NCI-H1105 (cell line): ENCODE results near the gene KCTD18.
A peak's percentile ranks its signal among the peaks of the same experiment; 100 is the strongest.

Experiments used
- DNase-seq: peaks from one replicate; lab custom pipeline; 2025; lab: John Stamatoyannopoulos, UW

Gene KCTD18

DNA sequence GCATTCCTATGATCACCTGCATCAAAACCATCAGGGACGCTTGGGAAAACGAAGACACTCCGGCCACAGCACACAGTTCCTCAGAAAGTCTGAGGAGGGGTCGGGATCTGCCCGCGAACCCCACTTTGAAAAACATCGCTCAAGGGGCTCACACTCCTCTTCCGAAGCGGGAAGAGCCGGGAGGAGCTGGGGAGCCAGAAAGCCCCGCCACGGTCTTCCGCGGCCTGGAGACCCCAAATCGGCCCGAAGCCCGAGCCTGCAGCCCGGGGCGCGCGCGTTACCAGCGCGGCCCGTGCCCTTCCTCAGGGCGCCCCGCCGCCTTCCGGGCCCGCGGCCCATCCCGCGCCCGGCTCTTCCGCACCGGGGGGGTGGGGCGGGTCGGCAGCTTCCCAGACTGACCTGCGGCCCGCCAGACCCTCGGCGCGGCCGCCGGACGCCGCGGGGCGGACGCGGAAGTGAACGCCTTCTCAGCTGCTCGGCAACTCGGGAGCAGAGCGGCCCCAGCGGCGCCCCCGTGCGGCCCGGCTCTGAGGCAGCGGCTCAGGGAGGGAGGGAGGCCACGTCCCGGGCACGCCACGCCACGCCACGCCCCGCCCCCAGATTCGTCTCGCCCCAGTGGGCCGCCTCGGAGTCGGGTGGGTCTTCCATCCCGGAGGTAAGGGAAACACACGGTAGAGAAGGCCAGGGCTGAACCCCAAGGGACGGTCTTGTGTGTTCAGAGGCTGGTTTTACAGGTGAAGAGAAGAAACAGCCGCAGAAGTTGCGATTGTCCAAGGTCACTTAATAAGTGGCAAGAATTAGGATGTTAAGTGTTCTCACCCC is at the start of gene KCTD18:
Gene KCTD18 (minus strand): TSS at position 457 of the 822 bp plus-strand sequence. CDS start 3,052 bp downstream, outside the sequence.
- DNase-seq: peak; percentile 67

DNA sequence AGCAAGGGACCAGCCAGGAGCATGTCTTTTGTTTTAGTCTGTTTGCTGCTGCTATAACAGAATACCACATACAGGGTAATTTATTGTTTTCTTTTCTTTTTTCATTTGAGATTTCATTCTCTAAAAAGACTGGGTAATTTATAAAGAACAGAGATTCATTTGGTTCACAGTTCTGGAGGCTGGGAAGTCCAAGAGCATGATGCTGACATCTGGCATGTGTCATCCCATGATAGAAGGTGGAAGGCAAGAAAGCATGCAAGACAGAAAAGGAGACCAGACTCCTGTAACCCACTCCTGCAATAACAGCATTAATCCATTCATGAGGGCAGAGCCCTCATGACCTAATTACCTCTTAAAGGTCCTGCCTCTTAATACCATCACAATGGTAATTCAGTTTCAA is 30.9 kb upstream of the KCTD18 start:
- no peak for DNase-seq

DNA sequence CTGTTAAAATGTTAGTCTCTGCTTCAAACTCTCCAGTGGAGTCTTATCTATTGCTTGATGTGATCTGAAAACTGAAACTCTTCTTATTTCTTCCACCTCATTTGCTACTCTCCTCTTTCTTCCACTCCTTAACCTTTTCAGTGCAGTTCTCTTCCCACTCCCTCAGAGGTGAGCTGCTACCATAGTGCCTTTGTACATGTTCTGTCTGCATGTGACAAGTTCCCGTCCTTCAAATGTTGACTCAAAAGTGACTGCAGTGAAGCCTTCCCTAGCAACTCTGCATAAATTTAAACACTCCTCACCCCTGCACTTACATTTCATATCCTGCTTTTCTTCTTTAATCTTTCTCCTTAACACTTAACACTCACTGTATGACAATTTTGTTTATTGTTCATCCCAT is 28.3 kb upstream of the KCTD18 start:
- DNase-seq: no peak

DNA sequence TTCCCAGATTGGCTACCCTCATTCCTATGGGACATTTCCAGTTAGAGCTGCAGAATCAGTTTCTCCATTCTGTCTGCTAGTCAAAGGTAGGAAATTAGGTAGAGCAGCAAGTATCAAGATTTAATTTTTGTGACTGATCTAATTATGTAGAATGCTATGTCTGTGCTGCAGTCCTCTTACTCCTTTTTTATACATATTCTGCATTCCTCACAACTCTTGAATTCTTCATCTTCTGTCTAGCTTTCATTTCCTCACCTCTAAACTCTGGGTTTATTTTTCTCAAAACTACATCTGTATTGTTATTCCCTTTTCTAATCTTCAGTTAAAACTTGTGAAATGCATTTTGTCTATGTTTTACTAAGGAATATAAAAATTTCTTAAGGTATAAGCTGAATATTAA is 24.7 kb upstream of the KCTD18 start:
- DNase-seq: no peak

DNA sequence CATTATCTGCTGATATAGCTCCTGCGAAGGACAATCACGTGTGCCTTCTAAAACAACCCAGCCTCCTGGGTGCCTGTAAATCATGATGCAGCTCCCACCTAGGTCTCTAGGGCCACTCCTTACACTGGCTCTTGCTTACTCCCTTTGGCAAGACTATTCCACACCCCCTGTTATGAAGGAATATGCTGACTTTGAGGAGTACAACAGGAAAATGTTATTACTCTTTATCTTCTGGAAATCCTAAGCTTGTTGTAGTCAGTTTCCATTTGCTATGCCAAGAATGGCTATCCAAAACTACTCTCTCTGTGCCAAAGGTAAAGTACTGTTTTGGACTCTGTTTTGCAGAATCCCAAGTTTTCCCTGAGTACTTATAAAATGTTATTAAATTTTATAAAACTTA is 23.9 kb upstream of the KCTD18 start:
- DNase-seq: no peak

DNA sequence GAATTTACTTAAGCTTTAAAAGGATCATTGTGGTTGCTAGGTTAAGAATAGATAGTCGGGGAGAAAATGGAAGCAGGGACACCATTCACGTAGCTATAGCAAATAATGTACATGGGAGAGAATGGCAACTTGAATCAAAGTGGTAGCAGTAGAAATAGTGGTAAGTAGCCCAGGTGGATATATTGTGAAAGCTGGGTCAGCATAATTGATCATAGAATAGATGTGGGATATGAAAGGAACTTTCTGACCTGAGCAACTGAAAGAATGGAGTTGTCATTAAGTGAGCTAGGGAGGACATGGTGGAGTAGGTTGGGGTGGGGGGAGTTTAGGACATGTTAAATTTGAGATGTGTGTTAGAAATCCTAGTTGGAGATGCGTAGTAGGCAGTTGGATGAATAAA is 18.4 kb upstream of the KCTD18 start:
- no peak for DNase-seq

DNA sequence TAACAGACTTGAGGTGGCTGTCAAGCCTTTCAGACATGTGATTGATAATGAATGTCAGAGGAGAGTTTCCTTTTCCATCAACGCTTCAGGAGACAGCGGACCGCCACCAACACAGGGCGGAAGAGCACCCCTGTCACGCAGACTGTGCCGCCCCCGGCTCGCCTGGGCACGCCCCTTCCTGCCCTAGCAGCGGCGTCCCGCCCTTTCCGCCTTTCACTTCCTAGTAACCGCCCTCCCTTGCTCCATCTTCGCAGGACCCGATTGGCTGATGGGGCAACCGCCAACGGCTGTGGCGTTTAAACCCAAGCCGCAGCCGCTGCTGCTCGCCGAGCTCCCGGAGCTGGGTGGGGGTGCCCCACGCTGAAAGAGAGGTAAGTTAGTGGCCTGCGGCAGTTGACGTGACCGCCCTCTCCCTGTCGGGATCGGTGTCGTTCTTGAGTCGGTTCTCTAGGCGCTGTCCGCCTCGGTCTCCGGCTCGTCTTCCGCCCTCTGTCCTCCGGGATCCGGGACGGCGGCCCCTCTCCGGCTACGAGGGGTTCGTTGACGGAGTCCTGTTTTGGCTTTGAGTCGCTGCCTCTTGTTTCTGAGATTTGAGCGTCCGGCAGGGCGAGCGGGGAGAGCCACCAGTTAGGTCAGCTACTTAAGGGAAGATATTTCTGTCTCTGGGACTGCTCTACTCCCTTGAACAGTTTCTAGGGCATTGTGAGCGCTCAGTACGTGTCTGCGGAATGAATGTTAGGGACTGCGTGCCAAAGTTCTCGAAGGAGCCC is 16.2 kb upstream of the KCTD18 start, which contains the start of gene SGO2:
Gene SGO2 (plus strand): TSS at position 326 of the 770 bp plus-strand sequence. CDS start 6,769 bp downstream, outside the sequence.
- DNase-seq: peak; percentile 88

DNA sequence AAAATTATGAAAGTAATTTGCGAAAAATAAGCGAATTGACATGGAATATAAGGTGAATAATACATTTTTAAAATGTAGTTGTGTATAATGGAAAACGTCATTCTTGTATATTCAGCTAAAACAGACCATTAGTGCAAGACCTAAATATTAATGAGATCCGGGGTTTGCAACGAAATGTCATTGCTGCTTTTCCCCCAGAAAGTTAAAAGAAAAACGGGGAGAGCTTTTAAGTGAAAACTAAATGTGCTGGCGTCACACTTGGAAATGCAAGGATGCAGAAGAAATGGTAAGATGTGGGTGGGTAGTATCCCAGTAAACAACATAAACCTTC is 15.6 kb upstream of the KCTD18 start:
- no peak for DNase-seq

DNA sequence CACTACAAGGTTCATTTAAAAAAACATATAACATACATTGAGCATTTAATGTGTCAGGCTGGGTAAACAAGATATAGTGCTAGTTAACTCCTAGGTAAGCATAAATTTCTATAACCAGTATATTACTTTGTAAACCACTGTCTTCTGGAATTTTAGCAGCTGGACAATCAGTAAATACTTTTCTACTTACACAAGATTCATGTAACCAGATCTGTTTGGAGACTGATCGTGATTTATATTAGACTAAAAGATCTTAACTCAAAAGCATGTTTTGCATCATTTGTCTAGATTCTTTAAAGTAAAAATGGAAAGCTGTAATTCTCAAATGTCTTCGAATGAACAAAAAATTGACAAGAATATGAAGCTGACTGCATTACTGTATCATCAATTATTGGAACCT is 15.2 kb upstream of the KCTD18 start:
- DNase-seq: no peak

DNA sequence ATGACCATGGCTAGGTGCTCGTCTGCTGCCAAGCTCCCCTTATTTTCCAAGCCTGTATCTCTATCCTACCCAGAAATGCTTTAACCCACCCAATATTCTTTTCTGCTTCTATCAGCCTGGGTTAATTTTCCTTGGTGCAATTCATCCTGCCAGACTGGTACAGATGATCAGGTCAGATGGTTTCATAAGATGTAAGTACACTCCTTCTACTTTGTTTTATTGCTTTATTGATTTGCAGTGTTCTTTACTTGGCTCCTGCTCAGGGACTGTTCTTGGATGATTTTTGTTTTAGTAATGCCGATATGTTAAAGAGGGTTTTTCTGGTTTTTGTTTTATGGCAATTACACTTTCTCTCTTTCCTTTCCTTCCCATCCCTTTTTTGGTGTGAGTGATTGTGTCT is 13.7 kb upstream of the KCTD18 start:
- DNase-seq: no peak

DNA sequence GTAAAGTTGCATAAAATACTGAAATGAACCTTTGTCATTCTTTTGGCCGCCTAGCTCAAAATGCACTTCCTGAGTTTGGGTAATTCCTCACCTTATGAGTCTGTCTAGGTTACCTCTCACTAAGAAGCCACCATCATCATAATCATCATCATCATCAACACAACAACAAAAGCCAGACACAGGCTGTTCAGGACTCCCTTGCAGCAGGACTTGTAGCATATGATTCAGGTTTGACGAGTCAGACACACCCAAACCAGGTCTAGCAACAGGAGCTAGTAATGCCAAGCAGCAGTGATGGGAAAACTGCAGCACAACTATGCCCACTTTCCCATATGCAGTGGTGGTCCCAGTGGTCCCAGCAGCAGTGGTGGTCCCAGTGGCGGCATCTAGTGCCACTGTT is 13.3 kb upstream of the KCTD18 start:
- DNase-seq: no peak

DNA sequence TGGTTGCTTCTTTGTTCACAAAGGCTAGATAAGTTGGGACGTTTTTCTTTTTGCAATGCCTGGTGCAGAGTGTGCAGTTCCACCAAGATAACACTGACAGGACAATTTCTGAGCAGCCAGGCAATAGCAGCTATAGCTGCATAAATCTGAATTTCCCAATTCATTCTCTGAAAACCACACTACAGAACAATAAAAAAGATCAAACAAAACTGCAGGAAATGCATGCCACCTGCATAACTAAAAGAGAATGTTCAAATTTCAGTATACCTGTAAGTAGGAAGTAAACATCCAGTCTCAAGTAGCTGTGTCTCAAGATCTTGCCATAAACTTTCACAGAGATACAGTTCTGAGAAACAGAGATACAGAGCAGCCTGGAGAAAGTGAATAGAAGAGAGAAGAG is 5.3 kb upstream of the KCTD18 start:
- no peak for DNase-seq

DNA sequence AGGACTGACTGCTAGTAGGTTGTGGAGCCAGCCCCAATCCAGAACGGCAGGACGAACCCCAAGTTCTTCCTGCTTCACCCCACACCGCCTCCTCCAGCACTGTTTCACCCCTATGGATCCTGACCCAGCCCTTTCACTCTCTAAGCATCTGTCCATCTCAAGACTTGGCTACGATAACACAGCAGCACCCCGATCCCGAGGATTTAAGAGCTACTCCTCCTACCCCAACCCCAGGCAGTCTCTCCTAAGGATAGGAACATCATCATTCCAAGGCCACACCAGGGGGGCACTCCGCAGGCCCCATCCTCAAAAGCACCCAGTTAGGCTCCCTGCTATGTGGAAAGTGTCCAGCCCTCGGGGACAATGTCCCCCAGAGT is 645 bp downstream of the KCTD18 start:
- DNase-seq: no peak

DNA sequence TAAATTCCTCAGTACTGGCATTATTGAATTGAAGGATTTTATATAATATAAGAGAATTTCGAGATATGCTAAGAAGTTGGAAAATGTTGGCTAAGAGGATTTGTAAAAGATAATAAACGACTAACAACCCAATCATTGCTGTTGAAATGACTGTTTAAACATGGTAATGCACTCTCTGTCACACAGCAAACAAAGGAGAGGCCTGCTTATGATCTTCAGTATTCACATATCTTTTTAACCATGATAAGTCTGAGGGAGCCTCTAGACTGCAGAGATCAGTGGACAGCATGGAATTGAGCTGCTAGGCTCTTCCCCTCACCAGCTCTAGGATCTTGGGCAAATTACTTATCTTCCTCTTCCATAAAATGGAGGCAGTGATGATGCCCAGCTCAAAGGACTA is 2.7 kb downstream of the KCTD18 start:
- DNase-seq: no peak

DNA sequence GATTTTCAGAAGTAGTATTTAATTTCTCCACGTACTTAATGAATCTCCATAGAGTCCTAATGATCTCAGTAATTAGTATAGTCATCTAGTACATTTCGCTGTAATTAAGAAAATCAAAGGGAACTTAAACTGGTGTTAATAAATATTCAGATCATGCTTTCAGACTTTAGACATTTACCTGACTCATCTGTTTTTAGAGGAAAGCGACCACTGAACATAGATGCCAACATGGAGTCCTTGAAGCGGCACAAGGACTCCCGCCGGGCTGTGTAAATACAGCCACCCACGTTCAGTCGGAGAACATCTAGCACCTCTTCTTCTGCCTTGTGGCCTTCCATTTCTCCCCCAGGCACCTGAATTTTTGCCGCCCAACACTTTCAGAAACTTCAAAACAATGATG is 3.2 kb downstream of the KCTD18 start:
- no peak for DNase-seq

DNA sequence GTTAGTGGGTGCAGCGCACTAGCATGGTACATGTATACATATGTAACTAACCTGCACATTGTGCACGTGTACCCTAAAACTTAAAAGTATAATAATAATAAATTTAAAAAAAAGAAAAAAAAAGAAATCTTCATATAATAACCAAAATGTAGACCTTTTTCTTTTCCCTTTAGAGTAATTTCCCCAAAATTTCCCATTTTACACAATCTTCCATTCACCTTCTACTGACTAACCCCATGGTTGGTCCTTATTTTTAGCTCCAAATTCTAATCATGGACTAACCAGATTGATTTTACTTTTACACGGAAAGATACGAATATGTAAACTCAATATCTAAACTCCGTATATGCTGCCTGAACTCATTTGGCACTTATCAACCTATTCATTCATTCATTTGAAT is 7.7 kb downstream of the KCTD18 start:
- DNase-seq: no peak

DNA sequence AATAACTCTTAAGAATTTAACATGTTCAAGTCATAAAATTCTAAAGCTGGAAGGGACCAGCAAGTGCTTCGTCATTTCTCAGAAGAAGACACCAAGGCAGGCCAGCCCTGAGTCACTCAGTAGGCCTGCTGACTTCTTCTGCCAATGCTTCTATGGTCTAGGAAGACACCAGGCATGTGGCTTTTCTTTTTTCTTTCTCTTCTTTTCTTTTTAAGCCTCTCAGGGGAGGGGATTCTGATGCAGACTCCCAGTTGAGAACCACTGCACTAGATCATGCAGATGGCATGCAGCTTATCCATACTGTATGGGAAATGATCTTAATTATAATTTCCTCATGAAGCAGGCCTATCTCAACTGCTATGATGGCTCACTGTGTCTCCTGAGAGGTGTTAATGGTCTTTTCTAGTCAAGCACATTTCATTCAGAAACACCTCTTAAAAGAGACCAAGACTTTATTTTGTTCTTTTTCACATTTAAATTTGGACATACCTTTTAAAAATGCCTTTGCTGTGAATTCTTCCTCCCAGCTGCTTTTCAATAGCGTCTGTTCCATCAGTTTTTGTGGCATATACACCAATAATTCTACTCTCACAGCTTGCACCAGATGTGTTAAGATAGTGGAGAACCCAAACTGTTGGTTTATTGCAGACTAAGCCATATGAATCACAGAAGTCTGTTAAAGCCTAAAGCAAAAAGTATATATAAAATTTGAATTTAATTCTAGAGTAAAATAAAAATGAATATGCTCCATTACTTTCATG is 11.3 kb downstream of the KCTD18 start:
- no peak for DNase-seq

DNA sequence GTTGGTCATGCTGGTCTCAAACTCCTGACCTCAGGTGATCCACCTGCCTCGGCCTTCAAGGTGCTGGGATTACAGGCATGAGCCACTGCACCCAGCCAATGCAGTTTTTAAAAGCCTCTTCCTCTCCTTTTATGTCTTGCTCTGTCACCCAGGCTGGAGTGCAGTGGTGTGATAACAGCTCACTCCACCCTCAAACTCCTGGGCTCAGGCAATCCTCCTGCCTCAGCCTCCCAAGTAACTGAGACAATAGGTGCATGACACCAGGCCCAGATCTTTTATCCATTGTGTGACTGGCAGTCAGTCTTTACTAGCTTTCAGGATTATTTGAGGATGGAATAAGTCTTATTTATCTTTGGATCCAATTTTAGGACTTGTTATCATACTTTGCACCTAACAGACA is 13.2 kb downstream of the KCTD18 start:
- no peak for DNase-seq

DNA sequence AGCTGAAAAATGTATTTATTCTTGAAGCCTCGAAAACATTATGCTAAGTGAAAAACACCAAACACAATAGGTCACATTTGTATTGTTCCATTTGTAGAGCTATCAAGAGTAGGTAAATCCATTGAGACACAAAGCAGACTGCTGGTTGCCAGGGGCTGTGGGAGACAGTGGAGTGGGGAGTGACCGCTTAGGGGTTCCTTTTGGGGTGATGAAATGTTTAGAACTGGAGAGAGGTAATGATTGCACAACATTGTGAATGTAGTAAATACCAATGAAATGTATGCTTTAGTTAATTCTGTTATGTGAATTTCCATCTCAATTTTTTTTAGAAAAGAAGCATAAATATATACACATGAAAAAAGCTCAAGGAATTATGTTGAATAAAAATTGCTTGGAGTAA is 15.8 kb downstream of the KCTD18 start:
- no peak for DNase-seq

DNA sequence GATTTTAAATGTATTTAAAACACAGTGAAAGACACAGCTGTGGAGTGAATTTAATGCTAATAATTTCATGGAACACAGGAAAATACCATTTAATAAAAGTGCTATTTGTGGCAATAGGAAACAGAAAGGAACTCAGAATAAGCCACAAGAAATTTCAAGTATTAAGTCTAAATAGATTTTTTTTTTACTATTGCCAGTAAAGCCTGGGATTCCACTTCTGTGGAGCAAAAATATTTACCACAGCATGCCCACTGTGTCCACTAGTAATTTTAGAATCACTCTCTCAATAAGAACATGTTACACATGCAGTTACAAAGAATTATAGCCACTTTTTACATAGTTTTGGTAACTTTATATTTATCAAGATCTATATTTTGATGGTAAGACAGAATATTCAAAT is 17.2 kb downstream of the KCTD18 start:
- DNase-seq: no peak

DNA sequence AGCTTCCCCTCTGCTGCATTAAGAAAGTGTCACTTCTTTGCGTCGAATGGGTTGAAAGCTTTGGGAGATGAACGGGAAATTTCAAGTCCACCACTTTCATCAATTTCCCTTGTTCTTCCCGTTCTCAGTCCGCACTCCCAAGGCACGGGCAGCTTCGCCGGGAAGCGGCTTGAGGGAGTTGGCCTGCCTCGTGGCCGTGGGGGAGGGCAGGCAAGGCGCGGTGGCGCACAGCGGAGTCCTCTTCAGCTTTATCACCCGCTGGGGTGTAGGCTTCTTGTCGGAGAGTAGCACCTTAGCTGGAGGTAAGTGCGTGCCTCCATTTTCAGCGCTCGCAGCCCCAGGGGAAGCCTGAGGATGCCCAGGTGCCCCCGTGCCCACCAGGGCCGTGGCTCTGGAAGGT is 19.9 kb downstream of the KCTD18 start:
- DNase-seq: no peak

DNA sequence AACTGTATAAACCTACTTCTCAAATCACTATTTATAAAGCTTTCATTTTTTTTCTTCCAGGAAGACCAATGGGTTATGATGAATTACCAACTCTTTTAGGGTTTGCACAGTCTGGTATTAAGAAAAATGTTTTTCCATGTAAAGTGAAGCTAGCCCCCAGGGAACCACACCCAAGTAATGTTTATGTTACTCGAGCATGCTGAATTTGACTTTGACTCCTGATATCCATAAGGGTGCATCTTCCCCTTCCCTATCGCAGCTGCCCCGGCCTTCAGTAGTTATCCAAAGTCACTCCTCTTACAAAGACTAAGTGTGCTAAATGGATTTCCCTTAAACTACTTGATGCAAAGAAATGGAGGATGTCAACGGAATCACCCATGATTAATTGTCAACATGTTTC is 21.7 kb downstream of the KCTD18 start:
- DNase-seq: no peak

DNA sequence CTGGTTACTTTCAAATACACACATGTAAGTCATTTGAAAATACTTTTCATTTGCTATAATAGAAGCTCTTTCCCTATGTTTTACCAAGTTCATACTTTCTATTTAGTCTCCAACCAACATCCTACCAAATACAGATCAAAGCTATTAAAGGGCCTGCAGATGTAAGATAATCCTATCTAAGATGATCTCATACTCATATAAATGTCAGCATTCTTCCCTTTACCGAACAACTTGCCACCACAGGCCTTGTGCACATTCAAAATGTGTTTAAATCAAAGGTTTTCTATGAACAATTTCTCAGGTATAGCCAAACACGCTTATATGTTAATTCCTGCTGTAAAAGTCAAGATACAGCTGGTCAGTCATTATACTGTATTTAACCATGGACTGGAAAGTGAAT is 23.3 kb downstream of the KCTD18 start:
- DNase-seq: no peak
